ENCODE results near the gene RGCC.

DNA sequence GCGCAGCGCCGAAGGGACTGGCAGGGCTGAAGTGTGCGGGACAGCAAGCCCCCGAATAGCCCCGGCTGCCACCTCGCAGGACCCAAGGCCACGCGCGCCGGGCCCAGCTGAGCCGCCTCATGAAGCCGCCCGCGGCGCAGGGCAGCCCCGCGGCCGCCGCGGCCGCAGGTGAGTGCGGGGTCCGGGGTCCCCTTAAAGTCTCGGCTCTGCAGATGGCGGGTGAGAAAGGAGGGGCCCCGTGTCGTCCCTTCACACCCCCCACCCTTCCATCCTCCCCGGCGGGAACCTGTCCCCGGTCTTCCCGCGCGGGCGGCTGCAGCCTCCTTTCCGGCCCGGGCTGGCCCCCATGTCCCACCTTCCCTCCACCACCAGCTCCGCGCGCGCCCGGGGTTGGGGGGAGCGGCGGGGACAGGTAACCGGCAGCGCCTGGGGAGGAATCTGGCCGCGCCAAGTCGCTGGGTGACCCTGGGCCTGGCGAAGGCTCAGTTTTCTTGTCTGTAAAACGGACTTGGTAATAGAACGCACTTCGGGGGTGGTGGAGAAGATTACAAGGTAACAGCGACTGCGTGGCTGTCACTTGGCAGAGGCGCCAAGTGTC is 338 bp downstream of the RGCC start:
- no peak for TF ChIP-seq EZH2 (IDR thresholded peaks at IDR 0.05)
- no peak for TF ChIP-seq FOXP2 (optimal IDR thresholded peaks at IDR 0.05; ENCODE audit: control extremely low read depth, extremely low read length, insufficient read depth)

All from SK-N-MC (cell line).